ENCODE results near the gene TSPAN11.
A peak's percentile ranks its signal among the peaks of the same experiment; 100 is the strongest.

Gene TSPAN11

DNA sequence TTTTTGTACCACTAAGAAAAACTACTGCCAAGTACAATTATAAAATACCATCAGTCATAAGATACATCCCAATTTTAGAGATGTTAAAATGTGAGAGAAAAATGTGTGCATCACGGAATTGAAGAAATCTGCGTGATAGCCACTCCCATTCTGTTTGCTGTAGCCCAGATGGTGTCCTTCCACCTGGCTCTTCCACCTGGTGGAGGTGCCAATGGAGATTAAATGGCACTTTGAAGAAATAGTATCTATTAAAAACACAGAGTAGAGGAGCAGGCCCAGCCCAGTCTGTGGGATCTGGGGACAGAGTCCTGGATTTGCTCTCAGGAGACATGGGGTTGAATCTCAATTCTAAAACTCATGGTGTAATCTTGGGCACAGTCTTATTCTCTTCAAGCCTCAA, 35.5 kb downstream of the TSPAN11 start:
- no peak for DNase-seq

DNA sequence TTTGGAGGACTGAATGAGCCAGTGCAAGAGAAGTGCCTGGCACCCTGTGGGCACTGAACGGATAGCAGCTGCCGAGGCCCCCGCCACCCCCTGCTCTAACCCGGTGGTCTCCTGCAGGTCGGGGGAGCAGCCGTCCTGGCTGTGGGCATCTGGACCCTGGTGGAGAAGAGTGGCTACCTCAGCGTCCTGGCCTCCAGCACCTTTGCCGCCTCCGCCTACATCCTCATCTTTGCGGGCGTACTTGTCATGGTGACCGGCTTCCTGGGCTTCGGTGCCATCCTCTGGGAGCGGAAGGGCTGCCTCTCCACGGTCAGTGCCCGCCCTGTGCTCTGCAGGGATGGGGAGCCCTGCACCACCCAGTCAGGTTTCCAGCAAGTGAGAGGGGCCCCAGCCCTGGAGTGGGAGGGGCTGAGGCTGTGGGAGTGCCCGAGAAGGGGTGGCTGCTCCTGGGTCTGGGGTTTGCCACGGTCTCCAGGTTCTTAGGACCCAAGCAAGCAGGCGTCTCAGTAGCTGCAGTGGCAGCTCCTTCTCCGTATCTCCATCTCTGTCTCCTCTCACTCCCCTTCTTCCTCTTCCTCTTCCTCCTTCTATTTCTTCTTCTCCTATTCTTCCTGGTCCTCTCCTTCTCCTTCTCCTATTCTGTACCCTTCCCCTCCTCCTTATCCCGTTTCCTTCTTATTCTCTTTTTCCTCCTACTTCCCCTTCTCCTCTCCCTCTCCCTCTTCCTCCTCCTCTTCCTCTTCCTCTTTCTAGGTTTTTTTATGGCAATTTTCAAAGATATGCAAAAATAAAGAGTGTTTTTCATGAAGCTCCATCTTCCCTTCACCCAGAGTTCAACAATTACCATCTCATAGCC, 37.4 kb downstream of the TSPAN11 start:
- DNase-seq, result no peak

DNA sequence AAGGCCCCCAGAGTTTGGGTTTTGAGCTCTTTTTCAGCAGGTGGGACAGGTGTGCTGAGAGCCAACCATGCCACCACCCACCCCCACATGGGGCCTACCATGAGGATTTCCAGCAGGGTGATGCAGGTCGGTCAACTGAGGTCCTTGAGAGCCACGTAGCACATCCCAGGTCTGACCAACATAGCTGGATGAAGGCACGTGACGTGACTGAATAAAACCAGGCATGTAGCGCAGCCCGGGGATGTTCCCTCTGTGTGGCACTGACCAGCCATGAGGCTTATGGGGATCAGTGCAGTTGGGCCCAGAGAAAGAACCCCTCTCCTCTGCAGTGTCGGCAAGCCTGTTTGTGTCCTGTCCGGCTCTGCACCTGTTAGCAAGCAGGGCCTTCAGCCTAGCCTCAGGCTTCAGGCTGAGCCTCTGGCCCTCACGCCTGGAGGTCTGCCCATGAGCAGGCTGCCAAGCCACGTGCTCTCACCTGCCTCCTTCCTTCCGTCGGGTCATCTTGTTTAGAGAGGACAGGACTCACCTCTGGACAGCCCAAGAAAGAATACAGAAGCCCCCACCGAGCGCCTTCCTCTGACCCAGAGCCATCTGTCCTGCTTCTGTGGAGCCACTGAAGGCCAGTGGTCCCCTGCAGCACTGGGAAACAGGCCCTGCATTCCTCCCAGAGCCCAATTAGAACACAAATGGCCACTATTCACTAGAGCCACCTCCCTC, 38.5 kb downstream of the TSPAN11 start:
- no peak for DNase-seq

DNA sequence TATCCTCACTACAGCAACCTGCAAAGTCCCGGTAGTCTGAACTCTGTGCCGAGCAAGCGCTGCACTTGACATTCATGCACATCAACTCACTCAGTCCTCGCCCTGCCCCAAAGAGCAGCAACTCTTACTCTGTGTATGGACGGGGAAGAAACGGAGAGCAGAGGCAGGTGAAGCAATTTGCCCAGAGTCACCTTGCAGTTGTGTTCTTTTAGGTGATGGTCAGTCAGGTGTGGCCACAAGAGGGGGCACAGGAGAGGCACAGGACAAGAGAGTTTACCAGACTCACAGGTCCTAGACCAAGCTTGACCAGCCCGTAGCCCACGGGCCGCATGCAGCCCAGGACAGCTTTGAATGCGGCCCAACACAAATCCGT, 39.1 kb downstream of the TSPAN11 start:
- DNase-seq, result peak; percentile 24 to 27

DNA sequence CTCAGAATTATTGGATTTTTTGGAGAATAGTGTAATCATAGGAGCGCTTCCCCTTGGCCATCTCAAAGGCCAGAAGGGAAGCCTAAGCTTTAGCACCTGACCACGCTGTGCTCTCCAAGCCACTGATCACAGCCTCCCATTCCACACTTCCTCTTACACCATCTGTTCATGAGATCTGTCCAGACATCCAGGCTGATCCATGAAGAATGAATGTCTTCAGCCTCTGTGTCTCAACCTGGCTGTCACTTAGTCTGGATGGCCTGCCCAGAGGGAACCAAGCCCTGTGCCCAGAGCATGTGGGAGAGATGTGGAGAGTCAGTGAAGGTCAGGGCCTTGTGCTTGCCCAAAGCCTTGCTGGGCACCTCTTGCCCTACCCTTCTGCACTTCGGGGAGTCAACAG, 40.5 kb downstream of the TSPAN11 start:
- no peak for DNase-seq

DNA sequence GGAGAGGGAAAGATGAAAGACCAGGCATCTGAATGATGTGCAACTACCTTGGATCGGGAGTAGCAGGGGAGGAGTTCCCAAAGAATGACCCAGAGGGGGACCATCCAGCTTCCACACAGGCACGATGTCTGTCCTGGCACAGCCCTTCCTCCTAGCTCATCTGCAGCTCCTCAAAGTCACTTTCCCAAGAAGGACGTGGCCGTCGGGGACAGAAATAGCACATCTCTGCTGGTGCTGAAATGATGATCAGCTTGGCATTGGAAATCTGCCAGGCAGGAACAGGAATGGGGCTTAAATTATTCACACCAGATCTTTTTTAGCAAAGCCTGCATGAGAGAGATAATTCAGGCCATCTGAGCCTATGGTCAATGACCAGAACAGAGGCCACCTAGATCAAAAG, 41.7 kb downstream of the TSPAN11 start:
- no peak for DNase-seq

DNA sequence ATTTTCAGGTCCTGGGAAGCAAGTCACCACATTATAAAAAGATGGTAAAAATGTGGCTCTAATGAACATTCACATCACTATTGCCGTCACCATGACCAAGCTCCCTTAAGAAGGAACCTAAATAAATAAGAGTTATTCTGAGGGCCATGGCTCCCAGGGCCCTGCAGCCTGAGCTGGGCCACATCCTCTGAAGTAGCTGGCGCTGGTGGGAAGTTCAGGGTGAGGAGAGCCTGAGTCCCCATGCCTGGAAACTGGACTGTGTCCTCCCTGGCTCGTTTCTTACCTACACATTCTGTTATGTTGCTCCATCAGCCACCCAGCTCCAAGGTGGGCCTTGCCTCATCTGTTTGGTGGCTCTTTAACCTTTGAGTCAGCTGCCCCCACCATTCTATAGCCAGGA, 42.5 kb downstream of the TSPAN11 start:
- no peak for DNase-seq

DNA sequence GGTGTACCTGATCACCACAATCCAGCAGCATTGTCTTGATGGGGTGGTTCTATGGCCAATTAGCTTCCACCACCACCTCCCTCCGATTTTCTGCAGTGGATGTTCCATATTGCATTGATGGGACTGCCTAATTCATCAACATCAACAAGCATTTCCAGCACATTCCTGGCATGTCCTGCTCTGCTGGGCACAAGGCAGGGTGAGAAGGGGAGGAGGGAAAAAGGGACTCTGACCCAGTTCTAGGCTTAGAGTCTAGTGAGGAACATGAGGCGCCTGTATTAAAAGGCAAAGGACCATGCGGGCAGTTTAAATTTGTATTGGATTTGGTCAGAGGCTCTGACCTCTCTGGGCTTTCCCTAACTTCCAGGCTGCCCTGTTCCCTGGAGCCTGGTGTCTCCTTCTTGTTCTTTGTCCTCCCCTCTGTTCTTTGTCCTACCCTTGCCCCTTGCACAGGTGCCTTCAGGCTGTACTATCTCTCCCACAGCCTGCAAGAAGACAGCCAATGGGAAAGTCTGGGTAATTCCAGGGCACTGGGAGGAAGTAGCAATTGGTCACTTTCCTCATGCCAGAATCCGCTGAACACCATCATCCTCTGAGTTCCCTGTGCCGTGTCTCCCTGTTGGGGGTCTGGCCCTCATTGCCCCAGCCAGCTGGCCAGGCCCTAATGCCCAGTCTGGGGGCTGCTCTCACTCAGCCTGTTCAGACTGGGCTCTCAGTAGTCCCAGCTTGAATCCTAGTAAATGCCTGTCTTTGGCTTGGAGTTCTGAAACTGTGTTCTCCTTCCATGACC, 43.3 kb downstream of the TSPAN11 start:
- no peak for DNase-seq

DNA sequence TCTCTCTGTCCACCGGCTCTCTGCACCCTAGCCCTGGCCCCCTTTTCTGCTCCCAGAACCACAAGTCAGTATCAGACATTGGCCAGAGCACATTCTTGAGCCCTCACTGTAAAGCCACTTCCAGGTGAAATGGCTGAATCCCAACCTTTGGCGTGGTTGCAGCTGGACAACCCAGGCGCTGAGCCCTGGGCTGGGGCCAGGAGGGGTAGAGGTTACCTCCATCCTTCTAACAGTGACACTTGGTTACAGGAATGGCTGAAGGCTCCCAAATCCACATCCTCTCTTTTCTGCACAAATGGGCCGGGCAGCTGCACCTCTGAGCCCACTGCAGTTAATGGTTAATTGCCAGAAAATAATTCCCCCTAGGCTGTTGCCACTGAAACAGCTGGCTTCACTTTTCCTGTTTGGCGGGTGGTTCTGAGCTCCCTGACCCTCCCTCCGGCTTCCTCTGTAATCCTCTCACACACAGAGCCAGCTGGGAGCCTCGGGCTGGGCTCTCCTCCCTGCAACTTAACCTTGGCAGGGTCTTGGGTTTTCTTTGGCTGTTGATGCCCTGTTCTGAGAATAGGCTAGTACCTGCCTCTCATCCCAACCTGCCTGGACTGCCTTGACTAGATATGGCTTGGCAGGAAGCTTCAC, 44.1 kb downstream of the TSPAN11 start:
- DNase-seq, result no peak

DNA sequence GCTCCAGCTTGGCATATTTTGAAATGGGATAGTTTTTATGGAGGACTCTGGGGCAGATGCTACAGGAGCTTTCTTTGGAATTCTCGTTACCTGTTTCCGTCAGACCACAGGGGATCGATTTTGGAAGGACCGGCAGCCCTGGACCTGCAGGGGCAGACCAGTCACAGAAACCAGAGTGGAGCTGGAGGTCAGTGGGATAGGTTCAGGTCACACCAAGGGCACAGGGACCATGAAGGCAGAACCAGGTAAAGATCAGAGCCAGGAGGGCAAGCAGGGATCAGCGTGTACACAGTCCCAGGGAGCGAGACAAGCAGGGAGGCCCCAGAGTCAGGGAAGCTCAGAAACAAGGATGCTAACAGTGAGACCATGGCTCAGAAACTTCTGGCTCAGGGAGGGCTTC, 45.5 kb downstream of the TSPAN11 start:
- no peak for DNase-seq

DNA sequence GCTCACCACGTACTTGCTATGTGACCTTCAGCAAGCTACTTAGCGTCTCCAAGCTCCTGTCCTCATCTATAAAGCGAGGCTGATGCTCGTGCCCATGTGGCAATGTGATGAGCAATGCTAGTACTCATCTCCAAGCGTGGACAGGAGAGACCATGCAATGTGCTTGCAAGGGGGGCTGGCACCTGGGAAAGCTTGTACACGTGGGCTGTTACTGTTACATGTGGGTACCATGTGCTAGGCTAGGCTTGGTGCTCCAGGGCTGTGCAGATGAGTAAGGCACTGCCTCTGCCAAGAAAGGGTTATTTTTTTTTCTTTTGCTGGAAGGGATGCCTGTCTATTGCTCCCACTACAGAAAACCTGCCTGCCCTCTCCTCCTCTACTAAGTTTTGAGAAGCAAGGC, 46.6 kb downstream of the TSPAN11 start:
- no peak for DNase-seq

DNA sequence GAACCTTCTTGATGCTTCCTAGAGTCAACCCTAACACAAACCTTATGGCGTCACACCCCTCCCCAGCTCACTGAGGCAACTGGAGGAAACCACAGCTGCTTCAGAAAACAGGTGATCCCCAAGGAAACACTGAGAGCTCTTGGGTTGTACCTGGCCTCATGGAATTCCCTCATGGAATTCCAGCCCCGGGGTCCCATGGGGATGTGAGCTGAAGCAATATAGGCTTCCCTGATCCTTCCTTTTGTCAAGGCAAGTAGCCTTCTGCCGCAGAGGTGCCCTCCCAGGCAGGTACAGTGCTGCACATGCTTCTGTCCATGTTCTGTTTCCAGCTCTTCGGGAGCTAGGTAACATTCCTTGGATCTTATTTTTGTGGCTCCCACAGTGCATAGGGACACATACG, 47.3 kb downstream of the TSPAN11 start:
- DNase-seq, result no peak

DNA sequence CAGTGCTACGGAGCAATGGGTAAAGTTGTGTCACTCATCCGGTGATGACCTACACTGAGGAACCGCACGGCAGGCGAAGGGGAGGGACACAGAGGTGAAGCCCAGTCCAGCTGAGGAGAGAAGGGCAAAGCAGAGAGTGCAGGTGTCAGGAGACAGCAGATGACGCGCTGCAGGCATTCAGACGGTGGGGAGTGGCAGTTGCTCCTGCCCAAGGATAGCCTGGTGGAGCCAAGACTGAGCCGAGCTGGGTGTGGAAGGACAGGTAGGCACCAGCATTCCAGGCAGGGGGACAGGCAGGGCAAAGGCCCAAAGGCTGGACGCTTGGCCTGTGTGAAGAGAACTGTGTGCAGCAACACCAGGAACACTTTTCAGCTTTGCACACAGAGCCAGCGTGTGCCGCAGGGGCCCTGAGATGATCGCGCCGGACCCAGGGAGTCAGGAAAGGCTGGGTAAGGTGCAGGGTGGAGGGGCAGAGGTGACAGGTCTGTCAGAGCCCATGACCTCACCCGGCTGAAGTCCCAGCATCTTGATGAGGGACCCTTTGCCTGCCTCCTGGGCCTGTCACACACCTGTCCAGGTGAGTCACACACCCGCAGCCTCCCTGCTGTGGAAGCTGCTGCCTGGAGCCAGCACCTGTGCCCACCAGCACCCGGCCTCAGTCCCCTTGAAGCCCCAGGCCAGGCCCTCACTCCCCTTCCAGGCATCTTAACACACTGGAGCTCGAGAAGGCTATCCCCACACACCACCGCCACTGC, 48.4 kb downstream of the TSPAN11 start:
- DNase-seq, result no peak

DNA sequence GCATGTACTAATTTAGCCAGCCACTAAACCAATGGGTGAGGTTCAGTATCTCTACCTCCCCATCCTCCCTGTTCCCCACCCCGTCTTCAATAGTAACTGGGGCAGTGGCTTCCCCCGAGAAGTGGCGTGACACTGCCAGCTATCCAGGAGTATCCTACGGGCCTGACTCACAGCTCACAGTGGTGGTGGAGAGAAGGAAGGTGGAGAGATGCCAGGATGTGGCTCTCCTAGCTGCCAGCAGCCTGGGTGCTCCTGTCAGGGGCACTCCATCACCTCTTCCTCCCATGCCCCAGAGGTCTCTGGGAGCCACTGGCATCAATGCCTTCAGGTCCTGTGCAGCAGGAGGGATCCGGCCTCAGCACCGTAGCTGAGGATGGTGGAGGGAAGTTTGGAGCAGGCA, 49.0 kb downstream of the TSPAN11 start:
- no peak for DNase-seq

DNA sequence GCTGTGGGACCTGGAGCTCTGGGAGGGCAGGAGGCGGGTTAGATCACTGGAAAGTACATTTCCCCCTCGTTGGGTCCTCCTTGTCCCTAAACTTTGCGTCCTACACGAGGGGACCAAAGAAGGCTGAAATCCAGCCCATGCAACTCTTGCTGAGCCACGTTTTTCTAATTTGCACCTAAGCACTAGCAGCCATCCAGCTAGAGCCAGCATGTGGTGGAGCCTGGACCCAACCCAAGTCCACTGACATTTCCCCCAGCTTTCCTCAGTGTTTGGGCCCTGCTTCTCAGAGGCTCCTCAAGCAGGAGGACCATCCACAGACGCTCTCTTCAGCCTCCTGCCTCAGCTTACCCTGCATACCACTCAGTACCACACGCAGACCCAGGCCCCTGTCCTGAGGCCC, 49.7 kb downstream of the TSPAN11 start:
- no peak for DNase-seq

DNA sequence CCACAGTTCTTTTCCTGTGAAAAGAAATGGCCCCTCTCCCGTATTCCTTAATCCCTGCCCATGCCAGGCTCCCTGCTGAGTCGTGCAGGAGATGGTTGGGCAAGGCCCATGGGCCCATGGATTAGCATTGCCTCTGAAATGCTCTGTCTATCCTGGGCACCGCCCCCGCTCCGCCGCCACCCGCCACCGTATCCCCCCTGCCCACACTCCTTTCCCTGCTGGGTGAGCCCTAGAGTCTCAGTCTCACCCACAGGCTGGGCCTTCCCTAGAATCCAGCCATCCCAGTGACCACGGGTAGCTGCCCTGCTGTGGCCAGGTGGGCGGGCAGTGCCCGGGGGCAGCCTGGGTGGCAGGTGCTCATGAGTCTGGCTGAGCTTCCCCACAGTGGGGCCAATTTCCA, 50.6 kb downstream of the TSPAN11 start:
- no peak for DNase-seq

DNA sequence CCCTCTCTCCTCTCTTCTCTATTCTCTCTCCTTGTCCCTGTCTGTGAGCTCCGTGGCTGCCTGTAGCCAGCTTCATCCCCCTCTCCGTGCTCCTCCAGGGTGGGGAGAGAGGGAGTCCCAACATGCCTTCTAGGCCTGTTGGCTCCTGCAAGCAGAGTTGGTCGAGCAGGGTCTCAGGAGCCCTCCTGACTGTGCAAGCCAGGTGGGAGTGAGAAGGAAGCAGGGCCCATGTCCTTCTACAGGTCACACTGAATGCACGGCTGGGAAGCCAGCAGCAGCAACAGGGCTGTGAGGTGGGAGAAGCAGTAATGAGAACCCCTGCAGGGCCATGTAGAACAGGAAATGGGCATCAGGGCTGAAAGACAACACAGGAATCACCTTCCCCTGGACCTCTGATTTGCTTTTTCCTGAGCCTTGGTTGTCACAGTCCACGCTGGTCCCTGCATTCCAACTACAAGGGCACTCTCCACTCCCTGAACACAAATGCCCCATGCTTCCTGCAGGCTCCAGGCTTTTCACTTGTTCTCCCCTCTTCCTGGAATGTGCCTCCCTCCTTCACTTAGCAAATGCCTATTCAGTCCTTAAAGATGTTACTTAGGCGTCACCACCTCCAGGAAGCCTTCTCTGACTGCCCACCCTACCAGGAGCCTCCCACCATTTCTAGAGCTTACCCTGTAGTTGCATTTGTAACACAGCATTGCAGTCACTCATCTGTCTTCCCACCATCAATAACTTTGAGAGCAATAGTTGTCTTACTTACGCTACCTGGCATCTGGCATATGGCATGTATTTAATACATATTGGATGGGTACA, 51.2 kb downstream of the TSPAN11 start:
- DNase-seq, result no peak

DNA sequence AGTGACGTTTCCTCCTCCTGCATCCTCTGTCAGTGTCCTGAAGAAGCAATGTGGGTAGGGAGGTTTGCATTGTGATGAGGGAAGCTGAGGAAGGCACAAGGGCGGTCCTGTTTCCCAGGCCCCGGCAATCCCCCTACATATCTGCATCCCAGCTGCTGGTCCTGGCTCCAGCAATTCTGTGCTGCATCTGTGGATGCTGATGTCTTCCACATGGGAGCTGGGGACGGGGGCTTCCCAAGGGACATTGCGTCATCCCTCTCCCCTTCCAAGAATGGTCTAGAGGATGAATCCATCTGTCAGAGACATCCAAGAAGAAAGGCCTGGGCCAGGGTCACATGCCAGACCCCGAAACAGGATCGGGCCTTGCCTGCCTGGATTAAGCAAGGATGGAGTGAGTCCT, 52.1 kb downstream of the TSPAN11 start:
- no peak for DNase-seq

DNA sequence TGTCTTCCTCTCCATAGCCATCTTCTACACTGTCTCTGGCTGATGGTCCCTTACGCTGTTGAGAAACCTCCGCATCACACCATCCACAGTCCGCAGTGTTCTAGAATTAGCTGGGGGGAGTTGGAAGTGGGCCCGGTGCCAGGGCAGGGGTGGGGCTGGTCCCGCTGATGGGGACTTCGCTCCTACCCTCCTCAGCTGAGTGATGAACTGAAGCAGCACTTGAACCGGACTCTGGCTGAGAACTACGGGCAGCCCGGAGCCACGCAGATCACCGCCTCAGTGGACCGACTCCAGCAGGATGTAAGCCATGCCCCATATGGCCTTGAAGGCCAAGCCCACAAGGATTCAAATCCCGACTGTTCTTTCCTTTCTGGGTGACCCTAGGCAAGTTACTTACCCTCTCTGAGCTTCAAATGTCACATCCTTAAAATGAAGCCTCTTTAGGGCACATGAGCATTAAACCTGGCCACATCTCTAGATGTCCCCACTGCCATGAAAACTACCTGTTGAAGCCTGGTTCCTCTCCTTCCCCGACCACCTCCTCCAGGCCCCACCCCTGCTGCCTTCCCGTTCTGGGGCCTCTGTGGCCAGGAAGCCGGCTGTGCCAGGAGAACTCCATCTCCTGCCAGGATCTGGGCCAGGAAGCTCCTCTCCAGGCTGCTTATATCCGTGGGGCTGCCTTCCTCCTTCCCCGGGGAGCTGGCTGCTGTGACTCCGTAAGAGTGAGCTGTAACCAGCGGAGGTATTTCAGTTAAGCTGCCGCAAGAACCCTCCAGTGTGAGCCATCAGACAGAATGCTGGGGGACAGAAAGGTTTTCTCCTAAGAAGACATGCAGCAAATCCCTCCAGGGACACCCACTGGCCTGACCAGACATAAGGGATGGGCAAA, 53.1 kb downstream of the TSPAN11 start:
- no peak for DNase-seq

DNA sequence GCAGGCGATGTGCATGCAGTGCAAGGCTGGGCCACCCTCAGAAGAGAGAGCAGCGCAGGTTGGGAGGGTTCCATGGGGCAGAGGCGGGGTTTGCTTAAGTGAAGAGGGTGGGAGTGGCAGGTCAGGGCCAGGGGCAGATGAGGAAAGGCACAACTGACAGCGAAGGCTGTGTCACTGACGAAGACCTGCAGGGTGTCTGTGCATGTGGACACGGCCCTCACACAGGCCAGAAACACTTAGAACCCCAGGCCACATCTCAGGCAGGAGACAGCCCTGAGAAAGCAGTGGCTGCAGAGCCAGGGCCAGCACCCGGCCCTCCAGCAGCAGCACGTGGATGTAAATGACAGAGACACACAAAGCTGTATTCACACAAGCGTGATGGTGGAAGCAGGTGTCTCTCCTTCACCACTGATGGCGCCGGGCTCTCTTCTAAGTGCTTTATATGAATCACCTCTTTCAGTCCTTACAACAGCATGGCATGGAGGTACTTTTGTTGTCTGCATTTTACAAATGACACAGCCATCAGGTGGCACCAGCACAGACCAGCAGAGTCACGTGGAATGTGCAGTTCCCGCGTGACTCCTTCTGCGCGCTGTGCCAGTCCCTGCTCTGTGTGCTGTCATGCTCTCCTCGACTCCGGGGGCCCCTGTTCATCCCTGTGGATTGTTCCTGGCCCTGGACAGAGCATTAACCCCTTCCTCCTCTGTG, 54.6 kb downstream of the TSPAN11 start:
- DNase-seq, result peak; percentile 83 to 85
